Measurements from ENCODE around the gene MAN1A1.

DNA sequence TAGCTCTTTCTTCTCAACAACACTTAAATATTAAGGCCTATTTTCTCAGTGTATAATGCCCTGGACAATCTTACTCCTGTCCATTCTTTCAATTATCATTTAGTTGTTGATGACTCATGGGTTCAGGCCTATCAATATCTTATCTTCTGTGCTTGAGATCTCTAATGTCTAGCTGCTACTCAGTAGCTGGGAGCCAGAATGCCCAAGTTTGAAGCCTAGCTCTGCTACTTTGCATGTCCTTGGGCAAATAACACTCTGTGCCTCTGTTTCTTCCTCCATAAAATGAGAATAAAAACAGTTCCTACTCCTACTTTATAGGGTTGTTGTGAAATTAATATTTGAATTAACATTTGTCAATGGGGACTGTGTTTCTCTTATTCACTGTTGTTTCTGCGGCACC lies 69.5 kb downstream of the MAN1A1 start:
- TF ChIP-seq, protein P1, sequence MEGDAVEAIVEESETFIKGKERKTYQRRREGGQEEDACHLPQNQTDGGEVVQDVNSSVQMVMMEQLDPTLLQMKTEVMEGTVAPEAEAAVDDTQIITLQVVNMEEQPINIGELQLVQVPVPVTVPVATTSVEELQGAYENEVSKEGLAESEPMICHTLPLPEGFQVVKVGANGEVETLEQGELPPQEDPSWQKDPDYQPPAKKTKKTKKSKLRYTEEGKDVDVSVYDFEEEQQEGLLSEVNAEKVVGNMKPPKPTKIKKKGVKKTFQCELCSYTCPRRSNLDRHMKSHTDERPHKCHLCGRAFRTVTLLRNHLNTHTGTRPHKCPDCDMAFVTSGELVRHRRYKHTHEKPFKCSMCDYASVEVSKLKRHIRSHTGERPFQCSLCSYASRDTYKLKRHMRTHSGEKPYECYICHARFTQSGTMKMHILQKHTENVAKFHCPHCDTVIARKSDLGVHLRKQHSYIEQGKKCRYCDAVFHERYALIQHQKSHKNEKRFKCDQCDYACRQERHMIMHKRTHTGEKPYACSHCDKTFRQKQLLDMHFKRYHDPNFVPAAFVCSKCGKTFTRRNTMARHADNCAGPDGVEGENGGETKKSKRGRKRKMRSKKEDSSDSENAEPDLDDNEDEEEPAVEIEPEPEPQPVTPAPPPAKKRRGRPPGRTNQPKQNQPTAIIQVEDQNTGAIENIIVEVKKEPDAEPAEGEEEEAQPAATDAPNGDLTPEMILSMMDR (IDR thresholded peaks at IDR 0.05 in 4 of 5, conservative IDR thresholded peaks at IDR 0.05 in 1 of 5), result no peak
- no peak for TF ChIP-seq POLR2A (IDR thresholded peaks at IDR 0.05)

Measured in gastrocnemius medialis (tissue), 4 donors.